SHP77 treated with DMSO at 0.1 percent for 48 hours (cell line): Measurements from ENCODE around the gene IRF8.
"Not testable (repeated sequence)": the region's sequence is repeated elsewhere in the genome, so short reads cannot be mapped to it uniquely, and the experiment has no call there.

Experiments used
- DNase-seq: peaks from one replicate; lab custom pipeline; 2025; lab: John Stamatoyannopoulos, UW

IRF8 gene

DNA sequence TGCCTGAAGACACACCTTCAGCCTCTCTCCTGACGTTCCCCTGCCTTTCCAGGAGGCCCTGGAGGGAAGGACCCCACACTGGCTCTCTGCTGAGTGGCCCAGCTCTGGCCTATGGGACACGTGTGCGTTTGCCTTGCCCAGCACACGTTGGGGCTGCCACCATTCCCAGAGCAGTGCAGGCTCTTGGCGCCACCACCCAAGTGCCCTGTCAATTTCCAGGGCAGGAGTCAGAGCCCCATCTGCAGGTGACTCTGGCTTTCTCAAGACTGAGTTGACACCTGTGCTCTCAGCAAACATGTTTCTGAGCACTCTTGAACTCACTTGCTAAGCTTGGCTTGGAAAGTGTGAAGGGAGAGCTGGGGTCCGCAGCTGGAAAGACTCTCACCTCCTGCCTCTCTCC lies 4.7 kb upstream of the IRF8 start:
- no peak for DNase-seq

DNA sequence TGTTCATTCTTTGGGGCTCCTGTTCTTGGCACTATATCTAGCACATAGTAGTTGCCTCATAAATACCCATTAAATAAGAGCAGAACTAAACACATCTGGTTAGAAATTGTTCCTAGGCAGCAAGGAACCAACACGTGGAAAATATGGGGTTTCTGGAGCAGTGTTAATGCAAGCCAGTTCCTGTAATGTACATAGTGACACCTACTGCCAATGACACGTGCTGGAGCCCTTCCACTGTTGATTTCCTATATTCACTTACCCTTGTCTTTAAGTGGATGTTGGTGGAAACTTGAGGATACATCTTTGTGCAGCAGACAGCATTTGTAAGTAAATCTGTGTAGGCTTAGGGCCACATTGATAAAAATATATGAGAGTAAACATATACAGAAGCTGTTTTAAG lies 1.6 kb upstream of the IRF8 start:
- DNase-seq, result no peak

DNA sequence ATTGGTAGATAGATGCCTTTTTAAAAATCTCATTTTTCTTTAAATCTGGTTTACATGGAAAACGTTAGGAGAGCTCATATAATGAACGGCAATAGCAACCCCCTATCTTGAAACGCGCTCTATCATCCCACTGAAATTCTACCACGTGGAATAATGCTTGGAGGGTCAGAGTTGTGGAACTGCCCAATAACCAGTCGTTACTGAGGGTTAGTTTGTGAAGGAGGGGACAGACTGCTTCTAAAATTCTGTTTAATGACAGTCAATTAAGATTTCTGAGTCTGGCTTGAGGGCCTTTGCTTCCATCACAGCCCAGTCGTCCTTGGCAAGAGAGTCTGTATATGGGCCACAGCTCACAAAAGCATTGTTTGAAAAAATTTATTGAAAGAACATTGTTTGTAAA lies 482 bp downstream of the IRF8 start:
- no peak for DNase-seq

DNA sequence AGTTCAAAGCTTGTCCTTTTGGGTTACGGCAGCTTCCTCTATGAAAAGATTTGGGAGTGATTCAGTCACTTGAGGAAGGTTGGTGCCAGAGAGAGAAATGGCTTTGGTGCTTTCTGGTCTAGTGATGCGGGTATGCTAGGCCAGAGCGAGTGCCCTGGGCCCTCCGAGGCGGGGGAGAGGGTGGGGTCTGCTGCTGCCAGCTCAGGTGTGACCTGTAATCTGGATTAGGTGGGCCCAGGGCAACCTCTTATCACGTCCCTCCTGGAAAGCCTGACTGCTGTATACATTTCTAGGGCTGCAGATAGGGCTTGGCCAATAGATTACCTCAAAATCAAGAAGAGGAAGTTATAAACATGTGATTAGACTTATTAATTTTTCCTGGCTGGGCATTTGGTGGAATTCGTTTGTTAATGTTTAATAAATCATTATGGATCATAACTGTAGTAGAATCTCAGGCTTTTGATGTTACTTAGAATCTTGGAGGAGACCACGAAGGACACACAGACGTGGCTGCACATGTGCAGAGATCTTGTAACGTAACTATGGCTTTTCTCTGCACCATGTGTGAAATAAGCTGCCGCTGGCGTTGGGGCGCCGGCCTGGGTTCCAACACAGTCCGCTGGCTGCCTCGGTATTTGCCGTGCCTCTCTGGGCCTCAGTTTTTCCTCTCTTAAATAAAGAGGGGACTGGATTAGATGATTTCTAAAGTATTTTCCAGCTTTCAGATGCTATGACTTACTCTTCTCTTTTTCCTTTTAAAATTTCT lies 1.2 kb downstream of the IRF8 start:
- DNase-seq, result no peak

DNA sequence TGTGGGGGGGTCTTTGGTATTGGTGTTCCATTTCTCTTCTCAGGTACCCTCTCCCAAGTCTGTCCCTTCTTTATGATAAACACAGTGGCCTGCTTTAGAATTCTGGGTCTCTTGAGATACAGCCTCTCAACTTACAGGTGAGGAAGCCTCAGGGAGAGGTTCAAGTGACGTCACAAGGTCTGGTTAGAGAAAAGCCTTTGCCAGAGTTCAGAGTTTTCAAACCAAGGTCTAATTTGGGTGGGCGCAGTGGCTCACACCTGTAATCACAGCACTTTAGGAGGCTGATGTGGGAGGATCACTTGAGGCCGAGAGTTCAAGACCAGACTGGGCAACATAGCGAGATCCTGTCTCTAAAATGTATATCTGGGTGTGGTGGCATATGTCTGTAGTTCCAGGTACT lies 2.1 kb downstream of the IRF8 start:
- no peak for DNase-seq

DNA sequence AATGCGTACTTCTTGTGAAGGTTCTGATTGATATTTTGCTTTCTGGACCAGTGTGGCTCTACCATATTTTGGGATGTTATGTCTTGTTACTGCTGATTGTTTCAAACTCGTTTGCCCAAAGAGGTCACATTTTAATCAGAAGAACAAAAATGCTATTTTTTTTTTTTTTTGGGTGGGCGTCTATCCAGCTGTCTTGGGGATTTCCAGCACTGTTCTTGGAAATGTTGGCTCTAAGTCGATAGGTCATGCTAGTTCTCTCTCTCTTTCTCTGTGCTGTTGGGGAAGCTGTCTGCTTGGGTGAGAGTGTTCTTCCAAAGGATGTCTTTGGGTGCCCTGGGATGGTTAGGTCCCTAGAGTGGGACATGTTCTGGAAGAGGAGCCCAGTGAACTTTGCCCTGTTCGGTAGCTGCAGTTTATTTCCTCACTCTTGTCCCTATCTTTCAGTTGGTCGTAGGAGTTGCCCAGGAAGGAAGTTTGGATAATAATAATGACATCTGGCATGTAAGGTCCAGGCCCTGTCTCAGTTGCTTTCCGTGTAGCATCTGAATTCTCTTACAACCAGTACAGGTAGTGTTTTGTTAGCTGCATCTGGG lies 2.9 kb downstream of the IRF8 start:
- no peak for DNase-seq

DNA sequence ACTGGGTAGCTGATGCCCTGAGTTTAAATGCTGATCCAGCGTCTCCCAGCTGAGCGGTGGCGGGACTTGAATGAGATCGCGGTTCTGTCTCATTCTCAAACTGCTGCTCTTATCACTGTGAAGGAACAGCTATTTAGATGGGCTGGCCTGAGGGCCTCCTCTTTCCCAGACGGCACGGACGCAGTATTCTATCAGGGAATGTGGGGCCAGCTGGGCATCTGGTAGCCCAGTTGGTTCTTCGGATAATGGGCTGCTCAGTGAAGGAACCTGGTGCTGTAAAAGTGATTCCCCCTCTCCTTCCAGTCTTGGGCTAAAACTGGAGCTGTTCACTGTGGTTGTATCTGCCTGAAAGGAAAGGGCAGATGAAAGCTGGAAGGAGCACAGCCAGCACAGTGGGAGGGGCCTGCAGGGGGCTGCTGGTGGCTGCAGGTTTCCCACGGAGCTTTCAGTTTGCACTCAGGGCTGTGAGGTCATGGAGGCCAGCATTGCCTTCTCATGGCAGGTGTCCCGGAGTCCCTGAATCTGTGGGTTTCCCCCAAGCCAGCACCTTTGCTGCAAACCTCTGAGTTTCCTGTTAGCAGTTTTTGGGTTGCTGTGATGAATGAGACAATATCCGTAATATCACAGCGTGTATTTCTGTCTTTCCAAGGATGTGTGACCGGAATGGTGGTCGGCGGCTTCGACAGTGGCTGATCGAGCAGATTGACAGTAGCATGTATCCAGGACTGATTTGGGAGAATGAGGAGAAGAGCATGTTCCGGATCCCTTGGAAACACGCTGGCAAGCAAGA lies 3.6 kb downstream of the IRF8 start:
- DNase-seq, result no peak

DNA sequence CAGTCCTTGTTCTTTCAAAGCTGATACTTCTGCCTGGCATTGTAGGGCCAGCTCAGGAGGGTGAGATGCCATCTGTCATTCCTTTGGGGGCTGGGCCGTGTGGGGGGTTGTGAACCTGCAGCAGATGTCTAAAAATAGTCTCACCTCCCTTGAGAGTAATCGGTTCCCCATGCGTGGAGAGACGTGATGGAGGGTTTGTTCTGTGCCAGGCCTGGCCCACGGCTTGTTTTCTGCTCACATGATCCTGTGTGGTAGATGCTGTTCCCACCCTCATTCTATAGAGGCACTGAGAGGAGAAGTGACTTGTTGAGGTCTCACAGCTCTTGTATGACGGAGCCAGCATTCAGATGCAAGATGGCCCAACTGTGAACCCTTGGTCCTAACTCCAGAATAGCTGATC lies 4.6 kb downstream of the IRF8 start:
- DNase-seq, result no peak

DNA sequence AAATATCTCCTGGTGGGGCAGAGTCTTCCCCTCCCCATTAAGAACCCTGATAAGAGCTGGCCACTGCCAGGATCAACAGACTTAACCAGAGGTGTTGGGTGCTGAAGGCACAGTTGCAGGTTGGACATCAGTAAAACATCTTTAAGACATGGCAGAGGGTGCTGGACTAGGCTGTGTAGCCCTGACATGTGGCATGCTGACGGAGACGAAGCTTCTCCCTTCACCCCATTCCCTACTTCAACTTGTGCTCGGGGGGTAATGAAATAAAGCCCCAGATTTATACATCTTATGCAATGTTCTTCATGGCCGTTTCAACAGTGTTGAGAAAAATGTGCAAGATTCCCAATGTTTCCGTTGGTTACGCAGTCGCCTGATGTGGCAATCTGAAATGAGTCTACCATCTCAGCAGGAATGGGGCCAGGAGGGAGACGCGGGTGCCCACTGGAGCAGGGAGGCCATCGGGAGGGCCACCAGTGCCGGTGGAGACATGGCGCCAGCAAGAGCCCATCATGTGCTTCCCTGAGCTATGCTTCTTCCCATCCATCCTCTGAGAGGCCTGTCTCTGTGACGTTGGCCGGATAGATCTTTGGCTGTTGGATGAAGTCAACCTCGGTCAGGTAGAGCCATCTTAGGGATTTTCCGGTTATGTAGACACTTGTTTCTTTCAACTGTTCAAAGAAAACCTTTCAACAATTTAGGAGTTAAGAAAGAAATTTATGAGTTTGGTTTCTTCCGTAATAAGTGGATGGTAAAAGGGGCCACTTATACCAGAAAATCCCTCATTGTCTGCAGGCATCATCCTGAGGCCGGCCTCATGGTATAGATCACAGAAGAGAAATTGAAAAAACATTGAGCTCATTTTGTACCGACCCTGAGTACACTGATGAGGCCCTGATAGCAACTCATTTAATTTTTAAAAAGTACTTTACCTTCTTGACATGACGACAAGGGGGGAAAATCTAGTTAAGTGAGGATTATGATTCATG lies 6.4 kb downstream of the IRF8 start:
- no peak for DNase-seq

DNA sequence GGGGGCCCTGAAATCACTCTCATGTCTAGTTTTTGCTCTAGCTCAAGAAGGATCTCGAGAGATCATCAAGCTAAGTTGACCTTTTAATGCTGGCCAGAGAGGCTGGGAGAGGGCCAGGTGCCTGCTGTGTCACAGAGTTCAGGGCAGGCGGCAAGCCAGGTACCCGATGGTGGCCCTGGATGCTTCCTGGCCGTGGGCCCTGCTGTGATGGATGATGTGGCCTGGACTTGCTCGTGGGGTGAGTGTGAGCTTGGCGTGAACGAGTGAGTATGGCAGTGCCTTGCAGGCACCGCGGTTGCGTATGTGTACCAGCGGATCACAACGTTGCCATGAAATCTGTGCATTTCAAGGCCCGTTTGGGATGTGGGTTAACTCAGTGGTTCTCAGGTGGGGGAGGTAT lies 7.4 kb downstream of the IRF8 start:
- no peak for DNase-seq

DNA sequence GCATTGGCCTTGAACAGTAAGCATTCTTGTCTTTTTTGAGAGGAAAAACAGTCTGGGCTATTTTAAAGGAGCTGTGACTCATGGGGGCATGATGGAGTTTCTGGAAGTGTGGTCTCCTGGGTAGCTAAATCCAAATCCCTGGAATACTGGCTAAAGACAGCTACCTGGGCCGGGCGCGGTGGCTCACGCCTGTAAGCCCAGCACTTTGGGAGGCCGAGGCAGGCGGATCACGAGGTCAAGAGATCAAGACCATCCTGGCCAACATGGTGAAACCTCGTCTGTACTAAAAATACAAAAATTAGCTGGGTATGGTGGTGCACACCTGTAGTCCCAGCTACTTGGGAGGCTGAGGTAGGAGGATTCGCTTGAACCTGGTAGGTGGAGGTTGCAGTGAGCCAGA lies 8.3 kb downstream of the IRF8 start:
- not testable (repeated sequence) for DNase-seq

DNA sequence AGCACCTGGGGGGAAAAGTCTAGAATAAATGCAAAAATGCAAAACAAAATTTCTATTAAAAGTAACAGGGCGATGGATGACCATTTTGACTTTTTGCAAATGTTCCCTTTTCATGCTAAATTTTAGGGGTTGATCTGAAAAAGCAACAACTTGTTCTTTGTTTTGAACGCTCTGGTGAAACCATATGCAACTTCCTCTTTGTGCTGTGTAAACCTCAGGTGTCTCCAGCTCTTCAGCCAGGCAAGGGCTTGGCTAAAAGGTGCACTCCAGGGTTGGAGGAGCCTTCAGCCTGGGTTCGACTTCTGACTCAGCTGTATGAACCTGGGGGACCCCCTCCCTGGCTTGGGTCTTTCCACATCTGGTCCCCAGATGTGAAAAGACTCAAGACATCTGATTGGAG lies 9.5 kb downstream of the IRF8 start:
- DNase-seq, result no peak

DNA sequence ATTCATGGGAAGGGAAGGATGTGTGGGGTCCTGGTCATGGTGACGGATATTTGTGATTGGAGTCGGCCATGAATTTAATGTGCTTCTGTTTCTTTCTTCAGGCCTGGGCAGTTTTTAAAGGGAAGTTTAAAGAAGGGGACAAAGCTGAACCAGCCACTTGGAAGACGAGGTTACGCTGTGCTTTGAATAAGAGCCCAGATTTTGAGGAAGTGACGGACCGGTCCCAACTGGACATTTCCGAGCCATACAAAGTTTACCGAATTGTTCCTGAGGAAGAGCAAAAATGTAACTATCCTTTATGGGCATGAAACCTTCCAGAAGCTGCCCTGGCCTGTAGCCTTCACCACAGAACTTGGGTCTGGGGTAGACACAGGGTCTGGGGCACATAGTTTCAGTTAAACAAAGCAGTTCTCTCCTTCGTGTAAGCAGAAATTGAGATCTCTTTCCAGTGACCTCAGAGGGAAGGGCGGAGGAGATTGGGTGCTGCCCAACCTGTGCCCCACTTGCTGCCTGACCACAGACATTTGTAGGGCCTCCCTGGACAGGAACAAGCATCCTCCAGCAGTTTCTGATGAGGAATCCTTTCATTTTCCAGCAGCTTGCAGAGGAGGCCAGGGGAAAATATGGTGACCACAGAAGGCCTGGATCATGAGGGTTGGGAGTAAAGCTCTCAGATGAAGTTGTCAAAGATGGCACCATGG lies 10.1 kb downstream of the IRF8 start:
- DNase-seq, result no peak

DNA sequence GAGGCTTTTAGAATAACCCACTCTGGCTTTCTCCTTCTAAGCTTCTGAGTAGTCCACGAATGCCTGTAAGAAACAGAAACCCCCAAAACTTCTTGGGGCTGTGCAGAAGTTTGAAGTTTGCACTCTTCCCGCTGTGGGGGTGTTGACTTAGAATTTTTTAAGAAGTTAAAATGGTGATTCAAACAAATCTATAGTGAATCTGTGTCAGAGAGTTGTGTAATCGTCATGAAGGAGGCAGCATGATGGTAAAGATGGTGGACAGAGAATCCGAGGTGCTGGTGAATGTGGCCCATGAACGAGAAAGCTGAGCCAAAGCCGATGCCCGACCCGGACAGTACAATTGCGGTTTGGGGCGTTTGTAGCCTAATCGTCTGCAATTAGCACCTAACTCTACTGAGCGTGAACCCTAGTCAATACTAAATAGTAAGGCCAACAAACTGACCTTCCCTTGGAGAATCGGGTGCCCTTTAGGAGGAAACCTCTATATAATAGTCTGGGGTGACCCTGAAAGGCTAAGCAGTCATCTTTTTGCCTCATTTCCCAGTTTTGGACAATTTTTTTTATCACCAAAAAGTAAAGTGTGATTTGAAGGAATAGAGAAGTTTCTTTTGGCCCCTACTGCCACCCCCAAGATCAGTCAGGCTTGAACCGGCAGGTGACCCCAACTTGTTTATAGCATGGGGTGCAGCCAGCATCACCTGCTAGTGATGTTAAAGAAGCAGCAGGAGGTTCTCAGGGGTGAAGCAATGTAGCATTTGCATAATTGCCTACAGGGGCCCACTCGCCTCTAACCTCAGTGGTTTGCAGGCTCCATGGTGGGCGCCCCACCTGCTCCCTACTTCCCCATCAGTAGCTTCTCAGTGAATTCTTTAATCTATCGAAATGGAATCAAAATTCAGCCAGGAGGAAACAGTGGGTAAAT lies 11.2 kb downstream of the IRF8 start:
- no peak for DNase-seq

DNA sequence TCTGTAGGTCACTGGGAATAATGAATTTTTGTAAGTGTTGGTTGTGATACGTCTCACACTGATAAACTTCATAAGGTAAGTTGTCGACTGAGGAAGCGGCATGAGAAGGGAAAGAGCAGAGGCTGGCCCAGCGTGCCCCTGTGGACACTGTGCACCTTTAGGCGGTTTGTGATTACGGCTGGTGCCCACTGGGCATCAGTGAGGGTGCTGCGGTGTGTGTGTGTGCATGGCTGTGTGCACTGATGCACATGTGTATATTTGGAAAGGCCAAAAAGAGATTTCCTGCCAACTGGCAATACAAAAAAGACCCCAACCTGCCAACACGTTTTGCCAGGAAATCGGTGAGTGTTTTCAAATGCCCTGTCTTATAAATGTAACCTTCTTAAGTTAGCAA lies 11.9 kb downstream of the IRF8 start:
- DNase-seq, result no peak

DNA sequence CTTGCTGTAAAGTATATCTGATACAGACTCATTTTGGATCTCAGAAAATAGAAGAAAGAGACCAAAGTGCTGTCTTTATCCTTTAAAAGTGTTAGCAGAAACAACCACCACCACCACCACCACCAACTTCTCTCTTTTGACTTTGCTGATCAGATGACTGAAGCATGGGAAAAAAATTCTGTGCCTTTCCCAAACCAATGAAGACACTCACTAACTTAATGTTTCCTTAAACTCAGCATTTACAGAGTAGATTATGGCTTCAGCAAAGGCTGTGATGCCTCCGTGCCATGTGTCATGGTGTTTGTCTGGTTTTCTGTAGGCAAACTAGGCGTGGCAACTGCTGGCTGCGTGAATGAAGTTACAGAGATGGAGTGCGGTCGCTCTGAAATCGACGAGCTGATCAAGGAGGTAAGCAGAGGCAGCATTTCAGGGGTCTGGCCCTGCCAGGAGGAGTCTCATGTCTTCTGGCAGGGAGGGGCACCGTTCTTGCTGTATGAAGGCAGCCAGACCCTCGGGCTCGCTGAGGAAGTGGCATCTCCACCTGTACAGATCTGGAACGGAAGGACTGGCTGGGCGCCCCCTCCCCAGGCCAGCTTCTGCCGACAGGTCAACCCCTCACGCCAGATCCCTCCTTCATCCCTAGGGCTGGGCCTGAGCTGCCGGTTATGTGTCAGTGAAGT lies 12.4 kb downstream of the IRF8 start:
- DNase-seq, result no peak

DNA sequence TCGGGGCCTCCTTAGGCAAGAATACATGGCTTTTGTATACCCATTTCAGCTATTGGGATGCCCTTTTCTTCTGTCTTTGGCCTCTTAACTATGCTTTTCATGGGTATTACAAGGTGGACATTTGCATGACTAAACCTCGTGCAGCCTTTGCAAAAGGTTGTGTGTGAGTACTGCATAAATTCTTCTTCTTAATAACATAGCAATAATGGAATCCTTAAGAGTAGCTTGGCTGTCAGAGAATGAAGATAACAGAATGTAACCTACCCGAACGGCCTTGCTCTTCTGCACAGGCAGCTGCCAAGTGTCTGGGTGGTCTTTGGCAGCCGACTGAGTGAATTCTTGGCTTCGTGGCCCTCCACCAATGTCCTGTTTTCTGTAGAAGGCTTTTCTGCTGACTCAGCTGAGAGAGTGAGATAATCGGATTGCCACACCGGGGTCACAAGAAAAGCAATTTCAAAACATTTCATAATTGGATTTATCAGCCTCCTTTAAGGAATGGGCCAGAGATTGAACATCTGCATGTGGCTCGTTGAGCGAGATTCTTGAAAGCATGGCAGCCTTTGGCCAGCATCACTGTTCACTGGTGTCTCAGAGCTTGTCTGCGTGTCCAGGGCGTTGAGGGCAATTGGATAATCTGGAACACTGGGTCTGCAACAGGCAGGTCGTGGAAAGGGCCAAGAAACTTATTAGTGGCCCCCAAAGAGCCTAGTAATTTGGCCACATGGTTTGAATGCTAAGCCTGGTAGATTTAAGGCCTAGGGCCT lies 13.4 kb downstream of the IRF8 start:
- no peak for DNase-seq

DNA sequence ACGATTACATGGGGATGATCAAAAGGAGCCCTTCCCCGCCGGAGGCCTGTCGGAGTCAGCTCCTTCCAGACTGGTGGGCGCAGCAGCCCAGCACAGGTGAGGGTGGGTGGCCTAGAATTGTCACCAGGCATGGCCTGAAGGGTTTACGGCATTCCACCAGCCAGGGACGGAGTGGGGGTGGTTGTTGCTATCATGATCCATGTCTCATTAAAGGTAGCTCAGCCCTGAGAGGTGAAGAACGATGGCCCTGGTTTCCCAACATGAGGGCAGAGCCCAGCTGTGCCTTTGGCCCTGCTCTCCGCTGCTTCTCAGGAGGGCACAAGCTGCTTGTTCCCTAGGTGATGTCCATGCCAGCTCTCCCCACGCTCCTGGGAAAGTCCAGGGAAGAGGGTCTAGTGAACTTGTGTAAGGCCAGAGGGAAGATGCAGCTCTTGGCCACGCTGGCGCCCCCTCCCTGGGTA lies 14.2 kb downstream of the IRF8 start:
- no peak for DNase-seq
